Activated T-helper 2 cell treated with anti-CD3 and anti-CD28 coated beads, Interferon-gamma antibody, Interleukin-2, Interleukin-4, amounts not matched to agents 10 μg/mL and 5 μg/mL and 100 μg/mL, durations not matched to agents 14 hours and 24 hours and 36 hours (primary cell): ENCODE results near the gene PTPN1. TPM values are rescaled to one million over a fixed set of nuclear protein-coding genes. Genes with fewer than 3 reads are reported as not detected.

Experiments
- total RNA-seq: library from RNA; stranded (reverse); gene quantifications from 2 replicates; pipeline ENCODE4 v1.2.3, GENCODE V29; 2022

The PTPN1 gene
- total RNA-seq, 1 donor from 2014 or later = 94.6 TPM

Other genes starting within 250 kb of the PTPN1 start
- gene RIPOR3, start 181.2 kb downstream of the PTPN1 start, total RNA-seq = not detected in 2 replicates
- gene PARD6B, start 221.2 kb downstream of the PTPN1 start, total RNA-seq = 4.7 and 5.7 TPM in 2 replicates